PFSK-1 (cell line): ENCODE measurements around the gene CGB5.

ENCODE experiments used
- FOXP2 ChIP-seq: optimal IDR thresholded peaks from 2 replicates; pipeline ENCODE3; 2011; ENCODE audit warnings: borderline replicate concordance, control low read depth, inconsistent platforms; ENCODE audit not compliant: insufficient read depth; ENCODE audit errors: extremely low read length, extremely low read depth
- POLR2AphosphoS5 ChIP-seq: IDR thresholded peaks from 2 replicates; pipeline ENCODE4 v1.6.1; 2012; ENCODE audit warnings: low read depth, mild to moderate bottlenecking, control low read depth, low read length, moderate library complexity
- SIN3A ChIP-seq: IDR thresholded peaks from 2 replicates; pipeline ENCODE4 v1.6.1; 2012; ENCODE audit warnings: mild to moderate bottlenecking, low read length, moderate library complexity, borderline replicate concordance; ENCODE audit not compliant: insufficient read depth
- TAF1 ChIP-seq: IDR thresholded peaks from 2 replicates; pipeline ENCODE4 v1.6.1; 2012; ENCODE audit warnings: low read length, control low read depth, borderline replicate concordance; ENCODE audit not compliant: insufficient read depth
- TF ChIP-seq, protein P1 (sequence below), 2 experiments: IDR thresholded peaks; 2 replicates each; pipeline versions ENCODE4 v1.6.1 to v1.8.0; 2011 to 2012; ENCODE audit warnings: low read depth in 2 of 2, low read length in 2 of 2, control low read depth in 1 of 2, inconsistent platforms in 1 of 2, mild to moderate bottlenecking in 1 of 2, moderate library complexity in 1 of 2; ENCODE audit not compliant: insufficient read depth in 1 of 2

Gene CGB5

DNA sequence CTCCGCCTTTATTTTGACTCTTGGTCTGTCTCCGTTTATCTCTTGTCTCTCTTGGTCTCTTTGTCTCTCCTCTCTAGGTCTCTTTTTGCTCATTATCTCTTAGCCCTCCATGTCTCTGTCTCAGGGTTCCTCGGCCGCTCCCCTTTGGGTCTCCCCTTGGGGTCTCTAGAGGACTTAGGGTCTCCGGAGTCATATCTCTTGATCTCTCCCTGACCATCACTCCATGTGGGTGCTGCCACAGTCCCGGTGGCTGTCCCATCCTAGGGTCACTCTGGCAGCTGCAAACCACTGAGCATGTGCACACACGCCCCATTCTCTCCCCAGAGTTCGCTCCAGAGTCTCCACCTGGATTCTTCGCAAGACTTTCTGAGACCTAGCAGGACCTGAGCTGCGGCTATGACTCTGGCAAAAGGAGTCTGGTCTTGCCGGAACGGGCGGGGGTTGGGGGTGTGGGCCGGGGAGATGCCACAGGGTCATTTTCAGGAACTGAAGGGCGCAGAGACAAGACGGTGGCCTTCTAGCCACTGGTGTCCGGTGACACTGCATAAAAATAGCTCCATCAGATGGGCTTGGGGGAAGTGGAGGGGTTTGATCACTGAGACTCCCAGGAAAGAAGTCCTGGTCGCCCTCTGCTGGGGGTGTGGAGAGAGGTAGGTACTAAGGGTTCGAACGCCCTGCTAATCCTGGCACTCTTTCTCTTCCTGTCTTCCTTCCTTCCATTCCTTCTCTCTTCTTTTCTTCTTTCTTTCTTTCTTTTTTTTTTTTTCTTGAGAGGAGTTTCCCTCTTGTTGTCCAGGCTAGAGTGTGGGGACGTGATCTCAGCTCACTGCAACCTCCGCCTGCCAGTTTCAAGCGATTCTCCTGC is 30.1 kb downstream of the CGB5 start:
- TF ChIP-seq POLR2AphosphoS5 (no peak), SIN3A (no peak), FOXP2 (no peak), TAF1 (no peak)
- TF ChIP-seq, protein P1, sequence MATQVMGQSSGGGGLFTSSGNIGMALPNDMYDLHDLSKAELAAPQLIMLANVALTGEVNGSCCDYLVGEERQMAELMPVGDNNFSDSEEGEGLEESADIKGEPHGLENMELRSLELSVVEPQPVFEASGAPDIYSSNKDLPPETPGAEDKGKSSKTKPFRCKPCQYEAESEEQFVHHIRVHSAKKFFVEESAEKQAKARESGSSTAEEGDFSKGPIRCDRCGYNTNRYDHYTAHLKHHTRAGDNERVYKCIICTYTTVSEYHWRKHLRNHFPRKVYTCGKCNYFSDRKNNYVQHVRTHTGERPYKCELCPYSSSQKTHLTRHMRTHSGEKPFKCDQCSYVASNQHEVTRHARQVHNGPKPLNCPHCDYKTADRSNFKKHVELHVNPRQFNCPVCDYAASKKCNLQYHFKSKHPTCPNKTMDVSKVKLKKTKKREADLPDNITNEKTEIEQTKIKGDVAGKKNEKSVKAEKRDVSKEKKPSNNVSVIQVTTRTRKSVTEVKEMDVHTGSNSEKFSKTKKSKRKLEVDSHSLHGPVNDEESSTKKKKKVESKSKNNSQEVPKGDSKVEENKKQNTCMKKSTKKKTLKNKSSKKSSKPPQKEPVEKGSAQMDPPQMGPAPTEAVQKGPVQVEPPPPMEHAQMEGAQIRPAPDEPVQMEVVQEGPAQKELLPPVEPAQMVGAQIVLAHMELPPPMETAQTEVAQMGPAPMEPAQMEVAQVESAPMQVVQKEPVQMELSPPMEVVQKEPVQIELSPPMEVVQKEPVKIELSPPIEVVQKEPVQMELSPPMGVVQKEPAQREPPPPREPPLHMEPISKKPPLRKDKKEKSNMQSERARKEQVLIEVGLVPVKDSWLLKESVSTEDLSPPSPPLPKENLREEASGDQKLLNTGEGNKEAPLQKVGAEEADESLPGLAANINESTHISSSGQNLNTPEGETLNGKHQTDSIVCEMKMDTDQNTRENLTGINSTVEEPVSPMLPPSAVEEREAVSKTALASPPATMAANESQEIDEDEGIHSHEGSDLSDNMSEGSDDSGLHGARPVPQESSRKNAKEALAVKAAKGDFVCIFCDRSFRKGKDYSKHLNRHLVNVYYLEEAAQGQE (IDR thresholded peaks at IDR 0.05; ENCODE audit: insufficient read depth in 1 of 2, low read depth in 2 of 2, low read length in 2 of 2), result no peak

- no peak for TF ChIP-seq TAF1
Observed at GRCh38 chr19:49080392-49080791, 36.7 kb downstream of the CGB5 start.

DNA sequence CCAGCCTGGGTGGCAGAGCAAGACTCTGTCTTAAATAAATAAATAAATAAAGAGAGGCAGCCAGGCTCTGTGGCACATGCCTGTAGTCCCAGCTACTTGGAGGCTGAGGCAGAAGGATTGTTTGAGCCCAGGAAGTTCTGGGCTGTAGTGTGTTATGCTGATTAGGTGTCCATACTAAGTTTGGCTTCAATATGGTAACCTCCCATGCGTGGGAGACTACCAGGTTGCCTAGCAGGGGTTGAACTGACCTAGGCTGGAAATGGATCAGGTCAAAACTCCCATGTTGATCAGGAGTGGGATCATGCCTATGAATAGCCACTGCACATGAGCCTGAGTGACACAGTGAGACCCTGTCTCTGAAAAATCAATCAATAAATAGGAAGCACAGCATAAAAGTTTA is 37.6 kb downstream of the CGB5 start:
- TF ChIP-seq SIN3A, result no peak

DNA sequence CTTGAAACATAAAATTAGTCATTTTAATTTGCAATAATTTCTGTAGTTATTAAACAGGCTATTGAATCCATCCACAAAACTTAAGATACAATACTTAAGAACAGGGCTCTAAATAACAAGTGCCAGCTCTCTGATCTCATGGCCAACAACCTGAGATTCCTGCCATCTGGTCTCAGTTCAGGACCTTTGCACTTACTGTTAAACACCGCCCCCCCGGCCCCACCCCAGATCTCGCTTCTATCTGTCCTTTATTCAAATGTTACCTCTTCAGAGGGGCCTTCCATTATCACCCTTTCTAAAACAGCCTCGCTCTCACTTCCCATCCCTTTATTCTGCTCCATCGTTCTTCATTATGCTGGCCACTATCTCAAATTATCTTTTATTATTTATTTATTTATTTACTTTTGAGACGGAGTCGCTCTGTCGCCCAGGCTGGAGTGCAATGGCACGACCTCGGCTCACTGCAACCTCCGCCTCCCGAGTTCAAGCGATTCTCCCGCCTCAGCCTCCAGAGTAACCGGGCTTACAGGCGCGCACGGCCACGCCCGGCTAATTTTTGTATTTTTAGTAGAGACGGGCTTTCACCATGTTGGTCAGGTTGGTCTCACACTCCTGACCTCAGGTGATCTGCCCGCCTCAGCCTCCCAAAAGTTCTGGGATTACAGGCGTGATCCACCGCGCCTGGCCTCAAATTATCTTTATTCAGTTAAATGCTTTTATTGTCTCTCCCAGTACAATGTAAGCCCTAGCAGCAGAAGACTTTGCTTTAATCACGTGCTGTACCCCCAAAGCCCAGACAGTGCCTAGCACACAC is 40.8 kb downstream of the CGB5 start:
- no peak for TF ChIP-seq FOXP2
- TF ChIP-seq POLR2AphosphoS5, result no peak
- TF ChIP-seq, protein P1 (IDR thresholded peaks at IDR 0.05; ENCODE audit: insufficient read depth in 1 of 2, low read depth in 2 of 2, low read length in 2 of 2), result no peak
- no peak for TF ChIP-seq SIN3A
- no peak for TF ChIP-seq TAF1

GRCh38 chr19:49085020-49085867 is 41.6 kb downstream of the CGB5 start, which contains the start of gene SNRNP70:
Gene SNRNP70 (plus strand): TSS chr19:49085451. CDS start chr19:49086415, 964 bp downstream.
- TF ChIP-seq FOXP2, result peak; percentile 92
- peak; percentile 97 for TF ChIP-seq TAF1
- peak; percentile 96 for TF ChIP-seq POLR2AphosphoS5
- peak; percentile 67; the same call in 1 of the 2 replicates for TF ChIP-seq SIN3A
- TF ChIP-seq, protein P1 (IDR thresholded peaks at IDR 0.05; ENCODE audit: insufficient read depth in 1 of 2, low read depth in 2 of 2, low read length in 2 of 2), result peak; percentile 31 to 60; a peak in 1 of 4 replicates

DNA sequence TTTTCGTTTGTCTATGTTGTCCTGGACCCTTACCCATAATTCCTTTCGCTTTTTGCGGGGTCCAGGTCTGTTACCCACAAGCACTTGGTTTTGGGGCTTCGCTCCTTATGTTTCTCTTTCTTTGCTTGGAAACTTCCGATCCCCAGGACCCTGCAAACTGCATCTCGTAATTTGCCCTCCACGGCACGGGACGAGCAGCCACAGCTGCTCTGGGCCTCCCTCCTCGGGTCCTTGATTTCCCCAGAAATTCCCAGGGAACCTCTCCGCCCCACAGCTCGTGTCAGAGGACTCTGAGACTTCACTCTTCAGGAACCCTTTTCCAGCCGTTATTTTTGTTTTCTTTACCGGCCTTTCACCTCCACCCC is 42.2 kb downstream of the CGB5 start:
- TF ChIP-seq TAF1 (no peak), SIN3A (no peak), POLR2AphosphoS5 (no peak; the same call in 1 of the 2 replicates), FOXP2 (no peak)
- TF ChIP-seq, protein P1 (IDR thresholded peaks at IDR 0.05; ENCODE audit: insufficient read depth in 1 of 2, low read depth in 2 of 2, low read length in 2 of 2), result no peak
